ENCODE results near the gene SH3TC1. TPM values are rescaled to one million over a fixed set of nuclear protein-coding genes. Genes with fewer than 3 reads are reported as not detected.

Gene SH3TC1
- polyA plus RNA-seq, 3 donors: 11.1 to 16.3 (median 14.2) TPM

DNA sequence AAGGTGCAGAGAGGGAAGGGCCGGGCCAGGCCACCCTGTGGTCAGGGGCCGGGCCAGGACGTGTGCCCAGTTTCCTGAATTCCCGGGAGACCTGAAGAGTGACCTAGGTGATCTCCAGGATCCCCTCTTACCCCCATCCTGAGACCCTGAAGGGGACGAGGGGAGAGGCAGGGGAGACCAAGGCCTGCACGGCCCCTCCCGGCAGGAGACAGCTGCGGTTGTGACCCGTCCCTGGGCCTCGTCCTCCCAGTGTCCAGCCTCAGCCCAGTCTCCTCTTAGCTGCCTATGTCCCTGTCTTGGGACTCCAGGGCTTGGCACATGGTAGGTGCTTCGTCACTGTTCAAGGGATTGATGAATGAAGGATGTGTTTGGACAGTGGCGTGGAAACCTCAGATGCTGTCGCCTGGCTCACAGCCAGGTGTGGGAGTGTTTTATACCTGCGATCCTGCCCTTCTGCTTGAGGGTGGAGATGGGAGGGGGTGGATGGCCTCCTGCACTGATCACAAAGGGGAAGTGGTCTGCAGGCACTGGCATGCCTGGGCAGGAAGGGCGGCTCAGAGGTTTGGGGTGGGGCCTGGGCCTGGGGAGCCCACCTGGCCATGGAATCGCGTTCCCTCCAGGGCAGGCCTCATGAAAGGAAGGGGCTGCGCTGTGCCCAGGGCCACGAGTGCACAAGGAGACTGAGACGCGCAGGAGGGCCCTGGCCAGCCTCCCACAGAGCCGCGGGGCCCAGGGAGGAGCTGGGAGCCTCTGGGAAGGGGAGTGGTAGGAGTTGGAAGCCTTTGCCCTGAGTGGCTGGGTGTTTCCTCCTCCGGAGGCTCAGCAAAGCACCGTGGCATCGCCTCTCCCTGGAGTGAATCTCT is 6.9 kb downstream of the SH3TC1 start:
- H3K27ac ChIP-seq (ENCODE audit: low read depth, low read length): no peak overlapping the region
- WGBS, 3 donors: 45 to 67% (median 51%) methylated on average over 26 of the region's 26 CpGs

DNA sequence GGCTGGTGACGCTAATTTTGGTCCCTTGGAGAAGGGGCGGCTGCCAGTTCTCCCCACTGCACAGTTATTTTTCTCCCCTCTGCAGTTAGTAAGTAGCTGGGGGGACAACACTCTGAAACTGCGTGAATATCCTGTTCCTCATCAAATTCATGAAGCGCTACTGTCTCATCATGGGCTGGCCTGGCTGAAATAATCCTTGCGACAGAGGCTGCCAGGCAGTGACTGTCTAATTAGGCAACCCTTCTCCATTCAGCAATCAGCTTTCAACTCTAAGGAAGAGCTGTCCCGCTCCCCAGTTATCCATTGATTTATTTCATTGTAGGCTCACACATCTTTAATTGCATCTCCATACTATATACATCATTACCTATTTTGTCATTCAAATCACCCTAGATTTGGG is 8.2 kb downstream of the SH3TC1 start:
- no peak overlapping the region for H3K27ac ChIP-seq (ENCODE audit: low read depth, low read length)
- WGBS, 3 donors: 57 to 90% (median 63%) methylated on average over 6 of the region's 6 CpGs

DNA sequence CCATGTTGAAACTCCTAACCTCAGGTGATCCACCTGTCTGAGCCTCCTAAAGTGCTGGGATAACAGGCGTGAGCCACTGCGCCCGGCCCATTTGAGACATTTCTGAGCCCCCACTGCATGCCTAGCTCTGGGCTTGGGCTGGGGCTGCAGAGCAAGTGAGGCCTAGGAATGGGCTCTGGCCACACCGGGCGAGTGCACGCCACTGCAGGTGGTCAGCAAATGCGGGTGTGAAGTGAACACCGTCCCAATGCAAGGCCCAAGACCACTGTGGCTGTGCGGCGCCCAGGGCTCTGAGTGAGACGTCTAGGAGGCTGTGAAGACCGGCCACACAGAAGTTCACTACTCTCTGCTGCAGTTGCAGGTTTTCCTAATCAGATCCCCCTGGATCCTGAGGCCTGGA is 9.5 kb downstream of the SH3TC1 start:
- 93 to 98% (median 97%) methylated on average over 12 of the region's 12 CpGs for WGBS, 3 donors
- no peak overlapping the region for H3K27ac ChIP-seq (ENCODE audit: low read depth, low read length)

DNA sequence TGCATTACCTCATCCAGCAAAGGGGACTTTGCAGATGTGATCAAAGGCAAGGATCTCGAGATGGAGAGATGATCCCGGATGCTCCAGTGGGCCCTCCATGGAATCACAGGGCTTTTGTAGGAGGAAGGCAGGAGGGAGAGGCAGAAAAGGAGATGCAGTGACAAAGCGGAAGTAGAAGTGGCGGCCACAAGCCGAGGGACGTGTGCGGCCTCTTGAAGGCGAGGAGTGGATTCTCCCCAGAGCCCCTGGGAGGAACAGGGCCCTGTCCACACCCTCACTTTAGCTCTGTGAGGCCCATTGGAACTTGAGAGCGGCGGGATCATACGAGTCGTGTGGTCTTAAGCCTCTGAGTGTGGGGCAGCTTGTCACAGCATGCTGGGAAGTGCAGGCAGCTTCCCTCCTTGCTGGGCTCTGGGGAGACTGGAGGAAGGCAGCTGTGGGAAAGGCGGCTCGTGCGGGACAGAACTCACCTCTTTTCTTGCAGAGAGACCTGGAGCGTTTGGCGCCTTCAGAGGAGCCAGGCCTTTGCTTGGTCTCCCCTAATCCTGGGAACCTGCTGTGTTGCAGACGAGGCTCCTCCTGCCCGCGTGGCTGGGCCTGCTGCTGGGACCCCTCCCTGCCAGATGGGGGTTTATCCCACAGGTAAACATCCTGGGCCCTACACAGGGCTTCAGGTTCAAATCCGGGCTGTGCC is 10.2 kb downstream of the SH3TC1 start:
- 87 to 92% (median 90%) methylated on average over 21 of the region's 21 CpGs for WGBS, 3 donors
- H3K27ac ChIP-seq (ENCODE audit: low read depth, low read length): no peak overlapping the region

DNA sequence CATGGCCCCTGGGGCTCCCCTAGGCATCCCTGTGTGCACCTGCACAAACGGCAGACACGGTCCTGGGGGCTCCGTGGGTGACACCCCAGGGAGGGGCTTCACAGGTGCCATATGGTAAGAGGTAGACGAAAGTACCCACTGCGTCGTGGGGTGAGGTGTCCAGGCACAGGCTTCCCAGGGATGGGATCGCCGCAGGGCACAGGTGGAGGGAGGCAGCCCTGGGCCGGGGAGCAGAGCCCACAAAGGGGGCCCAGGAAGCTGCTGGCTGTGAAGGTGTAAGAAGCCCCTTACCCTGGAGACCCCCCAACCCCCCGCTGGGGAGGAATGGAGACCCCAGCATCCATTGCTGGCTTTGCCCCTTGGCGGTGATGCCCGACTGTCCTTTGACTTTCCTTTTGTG is 10.9 kb downstream of the SH3TC1 start:
- WGBS, 3 donors: 82 to 88% (median 82%) methylated on average over 12 of the region's 12 CpGs
- no peak overlapping the region for H3K27ac ChIP-seq (ENCODE audit: low read depth, low read length)

DNA sequence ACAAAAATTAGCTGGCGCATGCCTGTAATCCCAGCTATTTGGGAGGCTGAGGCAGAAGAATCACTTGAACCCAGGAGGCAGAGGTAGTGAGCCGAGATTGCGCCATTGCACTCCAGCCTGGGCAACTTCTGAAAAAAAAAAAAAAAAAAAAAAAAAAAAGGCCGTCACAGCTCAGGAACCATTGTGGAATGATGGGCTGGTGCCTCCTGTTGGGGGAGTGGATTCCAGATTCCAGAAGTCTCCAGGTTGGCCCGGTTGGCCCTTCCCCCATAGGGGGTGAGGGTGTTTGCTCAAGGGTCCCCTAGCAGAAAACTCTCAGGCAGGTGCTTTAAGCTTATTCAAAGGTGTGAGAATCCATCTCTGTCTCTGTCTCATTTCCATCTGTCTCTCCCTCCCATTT is 11.5 kb downstream of the SH3TC1 start:
- WGBS, 3 donors: 76 to 90% (median 82%) methylated on average over 5 of the region's 5 CpGs
- H3K27ac ChIP-seq (ENCODE audit: low read depth, low read length): no peak overlapping the region

DNA sequence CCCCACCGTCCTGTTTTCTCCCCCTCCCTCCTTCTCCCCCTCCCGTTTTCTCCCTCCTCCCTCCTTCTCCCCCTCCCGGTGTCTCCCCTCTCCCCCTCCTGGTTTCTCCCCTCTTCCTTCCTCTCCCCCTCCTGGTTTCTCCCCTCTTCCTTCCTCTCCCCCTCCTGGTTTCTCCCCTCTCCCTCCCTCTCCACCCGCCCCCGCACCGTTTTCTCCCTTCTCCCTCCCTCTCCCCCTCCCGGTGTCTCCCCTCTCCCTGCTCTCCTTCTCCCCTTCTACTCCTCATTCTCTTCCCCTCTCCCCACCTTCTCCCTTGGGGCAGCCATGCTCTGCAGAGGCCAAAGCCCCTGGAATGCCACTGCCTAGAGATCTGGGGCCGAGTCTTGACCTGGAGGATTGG is 12.2 kb downstream of the SH3TC1 start:
- no peak overlapping the region for H3K27ac ChIP-seq (ENCODE audit: low read depth, low read length)
- 32 to 50% (median 39%) methylated on average over 8 of the region's 8 CpGs for WGBS, 3 donors

DNA sequence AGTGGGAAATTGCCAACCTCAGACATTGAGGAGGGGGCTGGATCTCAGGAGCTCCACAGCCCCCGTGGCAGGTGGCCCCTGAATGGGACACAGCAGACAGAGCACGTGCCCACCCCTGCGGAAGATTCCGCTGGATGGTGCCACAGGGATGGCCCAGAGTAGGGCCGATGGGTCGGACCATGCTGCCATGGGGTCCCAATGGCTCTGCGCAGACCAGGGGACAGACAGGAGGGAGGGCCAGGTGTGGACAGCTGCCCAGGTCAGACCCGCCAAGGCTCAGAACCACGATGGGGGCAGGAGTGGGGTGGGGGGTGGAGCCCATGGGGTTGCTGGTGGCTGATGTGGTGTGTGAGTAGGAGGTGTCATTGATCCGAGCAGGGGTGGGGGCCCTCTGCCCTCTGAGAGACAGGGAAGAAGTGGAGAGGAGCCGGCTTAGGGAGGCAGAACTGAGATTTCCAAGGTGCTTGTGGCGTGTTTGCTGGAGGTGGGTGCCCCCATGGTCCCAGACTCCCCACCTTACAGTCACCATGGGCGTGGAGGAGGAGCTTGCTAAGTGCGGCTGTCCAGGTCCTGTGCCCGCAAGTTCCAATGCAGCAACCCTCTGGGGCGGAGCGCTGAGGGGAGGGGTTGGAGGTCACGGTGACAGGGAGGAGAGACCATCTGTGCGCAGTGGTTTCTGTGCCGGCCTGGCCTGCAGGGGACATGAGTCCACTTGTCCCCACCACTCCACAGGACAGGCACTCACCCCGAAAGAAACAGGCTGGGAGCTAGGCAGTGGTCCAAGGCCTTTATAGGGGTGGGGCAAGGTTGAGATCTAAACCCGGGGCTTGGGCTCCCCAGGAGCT is 12.9 kb downstream of the SH3TC1 start:
- 88 to 90% (median 88%) methylated on average over 22 of the region's 22 CpGs for WGBS, 3 donors
- H3K27ac ChIP-seq (ENCODE audit: low read depth, low read length): no peak overlapping the region

DNA sequence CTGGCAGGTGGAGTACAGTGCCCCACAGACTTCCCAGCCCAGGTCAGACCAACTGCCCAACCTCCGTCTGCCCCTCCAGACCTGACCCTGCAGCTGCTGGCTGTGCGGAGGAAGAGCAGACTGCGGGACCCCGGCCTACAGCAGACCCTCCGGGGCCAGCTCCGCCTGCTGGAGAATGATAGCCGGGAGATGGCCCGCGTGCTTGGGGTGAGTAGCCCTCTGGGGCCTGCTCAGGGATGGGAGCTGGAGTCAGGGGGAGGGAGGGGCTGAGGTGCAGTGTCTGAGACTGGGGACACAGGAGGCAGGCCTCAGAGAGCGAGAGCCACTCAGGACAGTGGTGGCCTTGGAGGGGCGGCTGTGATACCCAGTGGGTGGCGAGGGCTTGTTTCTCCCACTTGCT is 13.5 kb downstream of the SH3TC1 start:
- WGBS, 3 donors: 94 to 96% (median 96%) methylated on average over 12 of the region's 12 CpGs
- H3K27ac ChIP-seq (ENCODE audit: low read depth, low read length): no peak overlapping the region

DNA sequence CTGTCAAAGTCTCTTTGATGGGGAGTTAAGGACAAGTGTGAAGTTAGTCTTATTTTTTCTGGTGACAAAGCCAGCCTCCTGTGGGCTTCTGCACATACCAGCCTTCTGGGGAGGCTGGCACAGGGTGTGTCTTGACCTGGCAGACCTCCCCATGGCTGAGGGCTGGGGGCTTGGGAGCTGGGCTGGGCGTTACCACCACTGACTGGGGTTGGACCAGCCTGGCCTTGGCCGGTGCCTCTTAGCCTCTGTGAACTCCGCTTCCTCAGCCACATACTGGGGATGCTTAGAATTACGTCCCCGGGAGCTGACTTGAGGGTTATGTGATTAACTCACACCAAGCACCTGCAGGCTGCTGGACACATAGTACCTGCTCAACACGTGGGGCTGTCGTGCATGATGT is 14.0 kb downstream of the SH3TC1 start:
- 80 to 93% (median 90%) methylated on average over 7 of the region's 7 CpGs for WGBS, 3 donors

DNA sequence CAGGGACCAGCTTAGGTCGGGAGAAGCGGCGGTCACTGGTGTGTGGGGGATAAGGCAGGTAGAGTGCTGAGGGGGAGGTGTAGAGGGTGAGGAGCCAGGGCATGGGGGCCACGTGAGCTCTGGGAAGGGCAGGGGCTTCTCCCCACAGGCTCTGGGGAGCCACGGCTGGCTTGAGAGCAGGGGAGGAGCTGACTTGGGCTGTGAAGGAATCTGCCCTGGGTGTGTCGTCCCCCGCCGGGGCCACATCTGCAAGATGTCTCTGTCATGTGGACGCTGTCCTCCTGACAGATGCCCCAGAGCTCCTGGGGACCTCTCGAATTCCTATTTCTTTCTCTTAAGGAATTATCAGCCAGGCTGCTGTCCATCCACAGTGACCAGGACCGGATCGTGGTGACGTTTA is 15.0 kb downstream of the SH3TC1 start:
- no peak overlapping the region for H3K27ac ChIP-seq (ENCODE audit: low read depth, low read length)
- 82 to 87% (median 84%) methylated on average over 13 of the region's 13 CpGs for WGBS, 3 donors

More for the DNA sequence above, 14.0 kb downstream of the SH3TC1 start:
- H3K27ac ChIP-seq (ENCODE audit: low read depth, low read length): no peak overlapping the region

DNA sequence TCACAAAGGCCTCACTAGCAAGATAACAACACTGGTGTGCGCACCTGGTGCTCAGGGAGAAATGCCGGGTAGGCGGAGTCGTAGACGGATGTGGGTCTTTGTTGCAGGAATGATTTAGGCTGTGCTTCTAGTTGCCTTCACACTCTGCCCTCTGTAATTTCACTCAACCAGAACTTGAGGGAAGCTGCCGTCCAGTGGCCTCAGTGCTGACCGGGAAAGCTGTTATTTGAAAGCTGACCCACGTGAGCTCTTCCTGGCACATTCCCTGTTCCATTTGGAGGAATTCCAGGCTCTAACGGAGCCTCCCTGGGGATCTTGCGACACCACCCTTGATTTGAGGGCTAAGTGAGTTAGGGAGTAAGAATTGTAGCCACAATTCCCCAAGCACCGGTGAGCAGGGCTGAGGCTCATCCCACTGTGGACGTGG is 15.9 kb downstream of the SH3TC1 start:
- no peak overlapping the region for H3K27ac ChIP-seq (ENCODE audit: low read depth, low read length)
- whole genome bisulfite sequencing, 3 donors: 50 to 57% (median 50%) methylated on average over 12 of the region's 12 CpGs

DNA sequence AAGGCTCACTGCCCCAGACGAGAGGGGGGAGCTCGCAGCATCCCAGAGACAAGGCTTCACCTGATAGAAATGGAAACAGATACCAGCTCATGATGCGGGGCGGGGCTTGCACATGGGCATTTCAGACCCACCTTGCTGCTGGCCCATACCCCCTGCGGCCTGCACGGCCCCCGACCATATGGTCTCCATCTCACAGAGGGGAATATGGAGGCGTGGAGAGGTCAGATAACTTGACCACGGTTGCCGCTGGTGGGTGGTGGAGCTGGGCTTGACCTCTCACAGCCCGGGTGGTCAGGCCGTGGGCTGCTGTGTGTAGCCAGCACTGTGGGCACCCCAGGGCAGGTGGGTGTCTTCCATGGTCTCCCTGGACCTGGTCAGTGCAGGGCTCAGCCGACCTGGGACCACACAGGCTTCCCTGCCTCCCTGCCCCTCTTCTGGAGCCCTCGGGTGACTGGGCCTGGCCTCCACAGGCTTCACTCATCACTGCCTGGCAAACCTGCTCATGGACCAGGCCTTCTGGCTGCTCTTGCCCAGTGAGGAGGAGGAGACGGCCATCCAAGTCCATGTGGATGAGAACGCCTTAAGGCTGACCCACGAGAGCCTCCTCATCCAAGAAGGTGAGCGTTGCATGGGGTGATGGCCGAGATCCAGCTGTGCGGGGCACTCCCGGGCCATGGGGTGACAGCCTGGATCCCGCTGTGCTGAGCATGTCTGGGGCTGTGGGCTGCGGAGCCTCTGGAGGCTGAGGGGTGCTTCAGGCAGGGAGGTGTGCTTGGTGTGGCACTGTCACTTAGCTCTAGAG is 16.8 kb downstream of the SH3TC1 start:
- no peak overlapping the region for H3K27ac ChIP-seq (ENCODE audit: low read depth, low read length)
- WGBS, 3 donors: 90 to 96% (median 93%) methylated on average over 23 of the region's 23 CpGs

DNA sequence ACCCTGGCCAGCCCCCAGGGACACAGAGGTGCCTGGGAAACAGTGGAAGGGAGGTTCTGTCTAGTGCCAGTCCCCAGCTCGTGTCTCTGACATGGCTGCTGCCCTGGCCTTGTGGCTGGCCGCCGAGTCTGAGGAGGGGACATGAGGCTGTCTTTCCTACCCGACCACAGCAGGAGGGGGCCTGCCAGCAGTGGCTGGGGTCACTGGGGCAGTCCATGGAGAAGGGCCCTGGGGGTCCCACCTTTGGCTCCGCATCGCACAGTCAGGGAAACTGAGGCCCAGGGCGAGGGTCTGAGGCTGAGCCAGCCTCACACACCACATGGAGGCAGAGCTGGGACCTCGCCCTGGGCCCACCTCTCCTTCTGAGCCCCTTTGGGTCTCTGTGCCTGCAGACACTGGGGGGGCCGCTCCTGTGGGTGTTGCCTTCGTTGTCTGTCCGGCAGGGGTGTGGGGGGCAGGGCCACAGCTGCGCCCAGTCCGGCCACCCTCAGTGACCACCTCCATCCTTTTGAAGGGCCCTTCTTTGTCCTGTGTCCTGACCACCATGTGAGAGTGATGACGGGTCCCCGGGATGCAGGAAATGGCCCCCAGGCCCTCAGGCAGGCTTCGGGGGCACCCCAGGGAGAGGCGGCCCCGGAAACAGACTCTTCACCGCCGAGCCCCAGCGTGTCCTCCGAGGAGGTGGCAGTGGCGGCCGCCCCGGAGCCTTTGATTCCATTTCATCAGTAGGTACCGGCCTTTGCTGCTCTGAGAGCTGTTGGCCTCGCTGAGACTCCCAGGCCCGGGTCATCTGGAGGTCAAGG is 17.6 kb downstream of the SH3TC1 start:
- H3K27ac ChIP-seq (ENCODE audit: low read depth, low read length): no peak overlapping the region
- WGBS, 3 donors: 89 to 94% (median 91%) methylated on average over 25 to 28 of the region's 28 CpGs

DNA sequence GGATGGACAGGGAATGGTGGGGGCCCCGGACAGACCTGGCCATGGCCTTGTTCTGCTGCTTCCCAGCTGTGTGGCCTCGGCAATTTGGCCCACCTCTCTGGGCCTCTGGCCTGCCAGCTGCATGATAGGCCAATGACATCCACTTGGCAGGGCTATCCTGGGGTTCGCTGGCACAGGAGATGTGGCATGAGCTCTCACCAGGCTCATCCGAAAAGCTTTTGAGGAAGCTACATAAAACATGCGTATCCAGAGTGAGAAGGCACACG is 18.1 kb downstream of the SH3TC1 start:
- 90 to 94% (median 91%) methylated on average over 6 of the region's 6 CpGs for WGBS, 3 donors

DNA sequence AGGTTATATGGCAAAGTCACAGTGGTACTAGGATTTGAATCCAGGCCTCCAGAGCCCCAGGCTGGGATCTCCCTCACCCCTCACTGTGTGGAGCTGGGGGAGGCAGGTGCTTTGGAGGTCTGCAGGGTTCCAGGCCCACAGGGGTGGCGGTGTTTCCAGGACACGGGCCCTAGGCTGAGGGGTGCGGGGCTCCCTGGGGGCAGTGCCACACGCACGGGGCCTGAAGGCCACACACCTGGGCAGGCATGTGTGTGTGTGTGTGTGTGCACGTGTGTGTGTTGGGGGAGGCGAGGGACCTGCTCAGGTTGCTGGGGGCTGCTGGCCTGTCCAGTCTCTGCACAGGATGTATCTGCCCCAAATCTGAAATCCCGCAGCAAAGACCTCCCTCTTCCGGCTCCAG is 18.8 kb downstream of the SH3TC1 start:
- H3K27ac ChIP-seq (ENCODE audit: low read depth, low read length): no peak overlapping the region
- WGBS, 3 donors: 85 to 94% (median 94%) methylated on average over 7 to 9 of the region's 9 CpGs

More for the DNA sequence above, 18.1 kb downstream of the SH3TC1 start:
- no peak overlapping the region for H3K27ac ChIP-seq (ENCODE audit: low read depth, low read length)

DNA sequence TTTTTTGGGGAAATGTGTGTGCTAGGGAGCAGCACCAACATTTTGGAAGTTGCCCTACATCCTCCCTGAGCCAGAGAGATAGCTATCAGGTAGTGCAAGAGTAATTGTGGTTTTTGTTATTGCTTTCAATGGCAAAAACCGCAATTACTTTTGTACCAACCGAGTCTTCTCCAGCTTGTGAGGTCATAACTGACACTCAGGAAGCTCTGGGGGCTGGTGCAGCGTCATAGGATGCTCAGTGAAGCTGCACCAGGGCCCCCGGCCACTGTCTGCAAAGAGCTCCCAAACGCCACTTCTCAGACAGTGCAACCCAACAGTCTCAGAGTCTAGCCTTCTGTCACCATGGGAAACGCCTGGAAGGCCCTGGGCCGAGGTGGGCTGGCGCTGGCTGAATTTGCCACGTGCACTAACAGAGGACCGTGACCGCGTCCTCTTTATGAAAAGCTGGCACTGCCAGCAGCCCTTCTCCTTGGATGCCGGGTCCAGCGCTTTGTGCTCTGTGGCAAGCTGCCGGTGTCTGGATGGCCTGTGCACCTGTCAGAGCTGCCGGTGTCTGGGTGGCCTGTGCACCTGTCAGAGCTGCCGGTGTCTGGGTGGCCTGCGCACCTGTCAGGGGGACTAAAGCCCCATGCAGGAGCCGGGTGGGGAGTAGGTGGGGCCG is 19.4 kb downstream of the SH3TC1 start:
- WGBS, 3 donors: 89 to 96% (median 95%) methylated on average over 20 of the region's 20 CpGs
- no peak overlapping the region for H3K27ac ChIP-seq (ENCODE audit: low read depth, low read length)
